CD14-positive monocyte (primary cell): ENCODE results near the gene CHRNB4. TPM values are rescaled to one million over a fixed set of nuclear protein-coding genes. Genes with fewer than 3 reads are reported as not detected.

ENCODE experiments used
- DNase-seq, 3 donors: peaks; one replicate each; pipeline ENCODE4 v3.0.0-alpha.2; 2011 to 2022
- H2AFZ ChIP-seq: 2 replicates; pipeline ENCODE4 v1.6.0; 2012; ENCODE audit warnings: mild to moderate bottlenecking, low read depth, low read length, inconsistent platforms; ENCODE audit not compliant: insufficient read depth, poor library complexity, severe bottlenecking
- H3K27ac ChIP-seq, 2 donors: 1 replicate in 1 of 2; 2 replicates in 1 of 2; pipeline ENCODE4 v1.5.1; 2012 to 2013; ENCODE audit warnings: low read length in 2 of 2, control low read depth in 1 of 2, inconsistent platforms in 1 of 2, low read depth in 1 of 2, mild to moderate bottlenecking in 1 of 2
- H3K27me3 ChIP-seq, 2 donors: one replicate each; pipeline versions ENCODE4 v1.6.0 to v1.6.1; 2011 to 2013; ENCODE audit warnings: low read length in 2 of 2; ENCODE audit not compliant: control insufficient read depth in 2 of 2, insufficient read depth in 2 of 2
- H3K36me3 ChIP-seq, 2 donors: replicated peaks in 1 of 2; 1 replicate in 1 of 2; 2 replicates in 1 of 2; pipeline versions ENCODE4 v1.5.1 to v1.6.1; 2012 to 2013; ENCODE audit warnings: low read length in 2 of 2, control low read depth in 1 of 2, inconsistent platforms in 1 of 2, mild to moderate bottlenecking in 1 of 2; ENCODE audit not compliant: insufficient read depth in 2 of 2, control insufficient read depth in 1 of 2
- H3K4me1 ChIP-seq, 2 donors: 1 replicate in 1 of 2; 2 replicates in 1 of 2; pipeline versions ENCODE4 v1.5.1 to v1.6.1; 2012 to 2013; ENCODE audit warnings: low read length in 2 of 2, control low read depth in 1 of 2, inconsistent platforms in 1 of 2, mild to moderate bottlenecking in 1 of 2, moderate library complexity in 1 of 2; ENCODE audit not compliant: insufficient read depth in 2 of 2, control insufficient read depth in 1 of 2
- H3K4me2 ChIP-seq: replicated peaks from 2 replicates; pipeline ENCODE3; 2012; ENCODE audit warnings: low read length, moderate library complexity, mild to moderate bottlenecking; ENCODE audit not compliant: poor library complexity, severe bottlenecking; ENCODE audit errors: extremely low read depth
- H3K4me3 ChIP-seq, 3 experiments: fragments of 200-600 bp in 1 of 3; sonication (generic) in 1 of 3; replicated peaks in 1 of 3; 1 replicate in 2 of 3; 2 replicates in 1 of 3; pipeline ENCODE4 v1.5.1; 2011 to 2013; ENCODE audit warnings: low read length in 3 of 3, mild to moderate bottlenecking in 3 of 3, control low read depth in 2 of 3, low read depth in 2 of 3, inconsistent platforms in 1 of 3, moderate library complexity in 1 of 3
- H3K79me2 ChIP-seq: 2 replicates; pipeline ENCODE4 v1.6.0; 2012; ENCODE audit warnings: mild to moderate bottlenecking, control low read depth, inconsistent platforms, low read length, moderate library complexity; ENCODE audit not compliant: insufficient read depth
- H3K9ac ChIP-seq: 2 replicates; pipeline ENCODE4 v1.6.0; 2017; ENCODE audit warnings: low read length, mild to moderate bottlenecking; ENCODE audit not compliant: insufficient read depth, poor library complexity, severe bottlenecking
- H3K9me3 ChIP-seq, 2 donors: replicated peaks in 1 of 2; 1 replicate in 1 of 2; 2 replicates in 1 of 2; pipeline versions ENCODE4 v1.5.1 to v1.6.1; 2012 to 2013; ENCODE audit warnings: low read length in 2 of 2, control low read depth in 1 of 2; ENCODE audit not compliant: control insufficient read depth in 1 of 2, insufficient read depth in 1 of 2
- H4K20me1 ChIP-seq: 2 replicates; pipeline ENCODE4 v1.6.0; 2012; ENCODE audit warnings: mild to moderate bottlenecking, low read length, control low read depth, moderate library complexity; ENCODE audit not compliant: insufficient read depth
- H3K27ac Mint-ChIP-seq, 7 donors: one replicate each; pipeline ENCODE4 v1.8.0; 2020; ENCODE audit warnings: mild to moderate bottlenecking in 7 of 7, mixed read lengths in 7 of 7, moderate library complexity in 6 of 7, inconsistent platforms in 2 of 7
- H3K27me3 Mint-ChIP-seq, 3 donors: one replicate each; pipeline ENCODE4 v1.8.0; 2021 to 2022; ENCODE audit warnings: low read depth in 3 of 3, mild to moderate bottlenecking in 3 of 3, mixed read lengths in 3 of 3, moderate library complexity in 3 of 3, inconsistent platforms in 1 of 3
- H3K36me3 Mint-ChIP-seq, 2 donors: one replicate each; pipeline ENCODE4 v1.8.0; 2020; ENCODE audit warnings: mixed read lengths in 2 of 2, inconsistent platforms in 1 of 2, mild to moderate bottlenecking in 1 of 2
- H3K4me1 Mint-ChIP-seq: one replicate; pipeline ENCODE4 v1.8.0; 2020; ENCODE audit warnings: mild to moderate bottlenecking, mixed read lengths
- H3K4me3 Mint-ChIP-seq, 2 donors: one replicate each; pipeline ENCODE4 v1.8.0; 2020; ENCODE audit warnings: mild to moderate bottlenecking in 2 of 2, mixed read lengths in 2 of 2, moderate library complexity in 1 of 2
- H3K9me3 Mint-ChIP-seq, 7 donors: one replicate each; pipeline ENCODE4 v1.8.0; 2020 to 2022; ENCODE audit warnings: mixed read lengths in 7 of 7, mild to moderate bottlenecking in 6 of 7, moderate library complexity in 6 of 7, inconsistent platforms in 2 of 7
- WGBS: methylation state at CpG from one replicate; pipeline ENCODE4 v1.1.5; 2013; ENCODE audit warnings: missing lambda C conversion rate; ENCODE audit not compliant: insufficient coverage; 5-methylcytosine and 5-hydroxymethylcytosine counted together
- intact Hi-C, 2 donors: fragments of 100-400 bp; cut with micrococcal nuclease; formaldehyde crosslinking; loops; one replicate each; pipeline versions ENCODE4 v1.15.0 to v1.15.1; 2023
- polyA plus RNA-seq, 3 donors: library from polyadenylated mRNA; depleted of rRNA in 1 of 3; unstranded in 2 of 3; stranded (reverse) in 1 of 3; fragments of 300-500 nt in 2 of 3; fragments of >200 nt in 1 of 3; fragmentation: Illumina TruSeq in 2 of 3; gene quantifications; 1 replicate in 2 of 3; 2 replicates in 1 of 3; pipeline ENCODE4 v1.2.3, GENCODE V29; 2012 to 2021
- TF ChIP-seq, protein P1 (sequence below): fragments of 200-600 bp; IDR thresholded peaks from one replicate; pipeline ENCODE4 v1.8.0; 2022; ENCODE audit warnings: antibody characterized with exemption, mild to moderate bottlenecking

Gene CHRNB4
- polyA plus RNA-seq, 3 donors, result not detected

DNA sequence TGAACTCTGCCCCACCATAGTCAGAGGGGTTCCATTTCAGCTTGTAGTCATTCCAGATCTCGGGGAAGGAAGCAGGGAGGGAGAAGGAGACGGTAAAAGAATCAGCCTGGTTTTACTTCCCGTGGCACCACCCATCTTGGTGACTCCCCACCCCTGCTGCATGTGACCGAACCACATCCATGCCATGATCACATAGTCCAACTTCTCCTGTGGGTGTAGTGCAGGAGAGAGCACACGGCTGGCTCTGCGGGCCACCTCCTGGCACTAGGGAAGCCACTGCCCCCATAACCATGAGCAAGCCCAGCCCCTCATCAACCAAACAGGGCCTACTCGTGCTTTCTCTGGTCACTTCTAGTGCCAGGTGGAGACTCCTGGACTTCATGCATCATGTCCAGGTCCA is 23.9 kb downstream of the CHRNB4 start:
- WGBS, result no CpG with 5 or more reads among the region's 7 CpGs
- no peak overlapping the region for H3K4me3 Mint-ChIP-seq
- no peak overlapping the region for H3K4me2 ChIP-seq
- H2AFZ ChIP-seq, result no peak overlapping the region
- peaks cover 0 to 5% of the 10 kb centered on the region in 2 donors for H3K9me3 ChIP-seq
- H3K27me3 Mint-ChIP-seq, result peaks cover 33 to 36% (median 36%) of the 10 kb centered on the region in 3 donors
- H3K9ac ChIP-seq, result no peak overlapping the region
- no peak overlapping the region for H3K4me3 ChIP-seq
- intact Hi-C loops, result no loop called here
- H3K4me1 Mint-ChIP-seq, result peaks cover 12% of the 10 kb centered on the region
- TF ChIP-seq, protein P1, sequence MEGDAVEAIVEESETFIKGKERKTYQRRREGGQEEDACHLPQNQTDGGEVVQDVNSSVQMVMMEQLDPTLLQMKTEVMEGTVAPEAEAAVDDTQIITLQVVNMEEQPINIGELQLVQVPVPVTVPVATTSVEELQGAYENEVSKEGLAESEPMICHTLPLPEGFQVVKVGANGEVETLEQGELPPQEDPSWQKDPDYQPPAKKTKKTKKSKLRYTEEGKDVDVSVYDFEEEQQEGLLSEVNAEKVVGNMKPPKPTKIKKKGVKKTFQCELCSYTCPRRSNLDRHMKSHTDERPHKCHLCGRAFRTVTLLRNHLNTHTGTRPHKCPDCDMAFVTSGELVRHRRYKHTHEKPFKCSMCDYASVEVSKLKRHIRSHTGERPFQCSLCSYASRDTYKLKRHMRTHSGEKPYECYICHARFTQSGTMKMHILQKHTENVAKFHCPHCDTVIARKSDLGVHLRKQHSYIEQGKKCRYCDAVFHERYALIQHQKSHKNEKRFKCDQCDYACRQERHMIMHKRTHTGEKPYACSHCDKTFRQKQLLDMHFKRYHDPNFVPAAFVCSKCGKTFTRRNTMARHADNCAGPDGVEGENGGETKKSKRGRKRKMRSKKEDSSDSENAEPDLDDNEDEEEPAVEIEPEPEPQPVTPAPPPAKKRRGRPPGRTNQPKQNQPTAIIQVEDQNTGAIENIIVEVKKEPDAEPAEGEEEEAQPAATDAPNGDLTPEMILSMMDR, result no peak
- H3K36me3 Mint-ChIP-seq, result peaks cover 0 to 6% of the 10 kb centered on the region in 2 donors
- DNase-seq, result no peak
- peaks cover 23 to 33% of the 10 kb centered on the region in 2 donors for H3K27me3 ChIP-seq
- no peaks in the 10 kb centered on the region for H4K20me1 ChIP-seq
- H3K9me3 Mint-ChIP-seq, result peaks cover 0 to 5% (median 2%) of the 10 kb centered on the region in 7 donors
- no peak overlapping the region for H3K27ac ChIP-seq
- no peak overlapping the region for H3K27ac Mint-ChIP-seq
- H3K79me2 ChIP-seq, result no peaks in the 10 kb centered on the region
- no peaks in the 10 kb centered on the region for H3K4me1 ChIP-seq
- H3K36me3 ChIP-seq, result no peaks in the 10 kb centered on the region

DNA sequence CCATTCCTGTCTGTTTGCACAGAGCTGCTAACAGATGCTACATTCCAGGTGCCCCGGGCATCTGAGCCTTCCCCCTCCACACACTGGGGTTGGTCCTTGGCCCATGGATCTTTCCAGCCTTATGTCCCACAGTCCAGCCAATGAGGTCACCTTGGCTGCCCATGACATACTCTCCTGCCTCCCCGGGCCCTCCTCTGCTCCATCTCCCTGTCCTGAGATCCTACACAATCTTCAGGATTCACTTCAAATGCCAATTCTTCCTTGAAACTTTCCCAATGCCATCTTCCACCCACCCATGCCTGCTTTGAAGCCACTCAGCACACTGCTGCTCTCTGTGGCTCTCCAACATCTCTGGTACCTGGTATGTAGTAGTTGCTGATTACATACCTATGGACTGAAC is 24.5 kb downstream of the CHRNB4 start:
- intact Hi-C loops, result no loop called here
- H3K27ac ChIP-seq, result no peak overlapping the region
- no peaks in the 10 kb centered on the region for H3K79me2 ChIP-seq
- H3K4me1 ChIP-seq, result no peaks in the 10 kb centered on the region
- Mint-ChIP-seq H3K27ac (no peak overlapping the region), H3K9me3 (peaks cover 0 to 5% (median 3%) of the 10 kb centered on the region in 7 donors), H3K36me3 (peaks cover 0 to 3% of the 10 kb centered on the region in 2 donors), H3K27me3 (peaks cover 27 to 31% (median 30%) of the 10 kb centered on the region in 3 donors), H3K4me1 (peaks cover 12% of the 10 kb centered on the region), H3K4me3 (no peak overlapping the region)
- H3K4me3 ChIP-seq, result no peak overlapping the region
- no peaks in the 10 kb centered on the region for H3K9me3 ChIP-seq
- no peaks in the 10 kb centered on the region for H4K20me1 ChIP-seq
- H2AFZ ChIP-seq, result no peak overlapping the region
- H3K4me2 ChIP-seq, result no peak overlapping the region
- H3K36me3 ChIP-seq, result no peaks in the 10 kb centered on the region
- WGBS, result 100% methylated on average over 2 of the region's 2 CpGs
- H3K27me3 ChIP-seq, result peaks cover 18 to 28% of the 10 kb centered on the region in 2 donors
- TF ChIP-seq, protein P1, result no peak
- no peak overlapping the region for H3K9ac ChIP-seq
- no peak for DNase-seq
